ENCODE data around the gene PPFIBP2. TPM values are rescaled to one million over a fixed set of nuclear protein-coding genes. Genes with fewer than 3 reads are reported as not detected.

Gene PPFIBP2
- total and polyA plus RNA-seq, 10 of the 15 experiments (the other 5 are each of a cell fraction or from before 2014, with no cell fraction given): 17.3 to 56.3 (median 39.2) TPM

DNA sequence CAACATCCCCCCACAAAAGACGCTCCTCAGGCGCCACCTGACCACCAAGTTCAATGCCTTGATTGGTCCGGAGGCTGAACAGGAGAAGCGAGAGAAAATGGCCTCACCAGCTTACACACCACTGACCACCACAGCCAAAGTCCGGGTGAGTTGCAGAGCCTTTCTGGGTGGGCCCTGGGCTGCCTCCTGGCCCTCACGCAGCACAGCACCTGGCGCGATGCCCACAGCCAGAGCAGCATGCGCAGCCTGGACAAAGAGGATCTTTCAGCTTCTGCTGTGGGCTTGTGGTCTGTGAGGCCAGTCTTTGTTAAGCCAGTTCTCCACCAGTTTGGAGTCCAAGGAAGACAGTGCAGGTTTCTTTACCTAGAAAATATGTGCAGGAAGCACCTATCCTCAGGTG, 137.9 kb downstream of the PPFIBP2 start:
- no peak overlapping the region for H3K9ac ChIP-seq (ENCODE audit: control insufficient read depth, insufficient read depth, low read length)
- intact Hi-C loops (cut with micrococcal nuclease; ENCODE audit: unreplicated experiment): no loop called here
- H3K27ac ChIP-seq (ENCODE audit: control insufficient read depth, insufficient read depth): no peak overlapping the region
- no peaks in the 10 kb centered on the region for H4K20me1 ChIP-seq (ENCODE audit: control insufficient read depth, insufficient read depth)
- H3K27me3 ChIP-seq (replicated peaks in 1 of 2; ENCODE audit: control insufficient read depth in 2 of 2, insufficient read depth in 2 of 2, low read length in 1 of 2): no peaks in the 10 kb centered on the region
- ChIA-PET CTCF (no interaction called here), SMC1A (ENCODE audit: uncharacterized antibody, unreplicated experiment) (interaction anchor here (1.6 kb wide), 1 partner anchor 15 kb away, joined by 4 read pairs; no protein-coding TSS in a partner anchor), POLR2A (no interaction called here), RAD21 (ENCODE audit: unreplicated experiment) (no interaction called here)
- BruUV-seq (replicated peaks): no TSS peak
- H3K9me3 ChIP-seq (replicated peaks; ENCODE audit: control insufficient read depth, insufficient read depth, low read length): no peaks in the 10 kb centered on the region
- in situ Hi-C loops (cut with MboI): no loop called here
- no peak for ATAC-seq
- no peak overlapping the region for H3K4me2 ChIP-seq (ENCODE audit: control insufficient read depth, insufficient read depth)
- H3K4me1 ChIP-seq (ENCODE audit: control insufficient read depth, insufficient read depth, low read length): no peaks in the 10 kb centered on the region
- WGBS (ENCODE audit: insufficient coverage, insufficient replicate concordance, low lambda C conversion rate, missing lambda C conversion rate): 96% methylated on average over 9 of the region's 9 CpGs
- no peak for FAIRE-seq
- no peak overlapping the region for H3K4me3 ChIP-seq
- DNase-seq (ENCODE audit: low read depth, low spot score): no peak
- peaks cover 31 to 54% of the 10 kb centered on the region in 2 experiments for H3K36me3 ChIP-seq (ENCODE audit: control insufficient read depth in 2 of 2, insufficient read depth in 2 of 2, low read length in 1 of 2)
- no peak overlapping the region for H2AFZ ChIP-seq (ENCODE audit: control insufficient read depth, low read depth, low read length)
- no peaks in the 10 kb centered on the region for H3K79me2 ChIP-seq (ENCODE audit: control insufficient read depth, insufficient read depth, low read length)
- TF ChIP-seq KDM1A (IDR thresholded peaks at IDR 0.05; ENCODE audit: borderline replicate concordance) (no peak), NR2C2 (IDR thresholded peaks at IDR 0.05; ENCODE audit: borderline replicate concordance, control insufficient read depth, insufficient read length, low read depth) (no peak), BMI1 (IDR thresholded peaks at IDR 0.05; ENCODE audit: borderline replicate concordance) (no peak), IRF4 (IDR thresholded peaks at IDR 0.05; ENCODE audit: low read depth, low read length) (no peak), TCF3 (IDR thresholded peaks at IDR 0.05; ENCODE audit: borderline replicate concordance, insufficient read depth, low read depth, low read length) (no peak), ASH2L (IDR thresholded peaks at IDR 0.05; ENCODE audit: borderline replicate concordance, low read depth) (no peak)

DNA sequence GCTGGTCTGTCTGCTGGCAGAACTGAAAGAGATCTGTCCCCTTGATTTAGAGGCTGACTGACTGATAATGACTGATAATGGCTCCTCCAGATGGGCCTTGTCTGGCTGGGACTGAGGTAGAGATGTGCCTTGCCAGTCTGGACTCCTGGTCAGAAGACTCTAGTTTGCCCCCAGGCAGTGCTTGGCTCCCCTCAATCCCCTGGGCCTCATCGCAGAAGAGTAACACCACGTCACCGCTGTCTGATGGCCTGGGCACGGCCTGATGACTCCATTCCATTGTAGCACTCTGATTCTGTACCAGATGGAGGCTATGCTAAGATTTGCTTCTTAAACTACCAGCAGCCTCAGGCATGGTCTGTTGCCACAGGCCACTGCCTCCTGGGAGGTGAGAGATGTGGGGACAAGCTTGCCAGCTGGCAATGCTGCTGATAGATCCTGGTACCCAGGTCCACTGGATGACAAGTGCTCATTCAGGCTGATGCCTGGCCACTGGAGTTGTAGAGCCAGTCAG, 140.5 kb downstream of the PPFIBP2 start:
- no peak for FAIRE-seq
- in situ Hi-C loops (cut with MboI): no loop called here
- H3K27ac ChIP-seq (ENCODE audit: control insufficient read depth, insufficient read depth): no peak overlapping the region

More for the DNA sequence above, 140.5 kb downstream of the PPFIBP2 start:
- Histone ChIP-seq H3K4me1 (ENCODE audit: control insufficient read depth, insufficient read depth, low read length) (no peaks in the 10 kb centered on the region), H3K79me2 (ENCODE audit: control insufficient read depth, insufficient read depth, low read length) (no peaks in the 10 kb centered on the region), H3K27me3 (replicated peaks in 1 of 2; ENCODE audit: control insufficient read depth in 2 of 2, insufficient read depth in 2 of 2, low read length in 1 of 2) (no peaks in the 10 kb centered on the region), H3K9ac (ENCODE audit: control insufficient read depth, insufficient read depth, low read length) (no peak overlapping the region), H3K4me3 (no peak overlapping the region), H4K20me1 (ENCODE audit: control insufficient read depth, insufficient read depth) (no peaks in the 10 kb centered on the region), H3K4me2 (ENCODE audit: control insufficient read depth, insufficient read depth) (no peak overlapping the region), H2AFZ (ENCODE audit: control insufficient read depth, low read depth, low read length) (no peak overlapping the region), H3K36me3 (ENCODE audit: control insufficient read depth in 2 of 2, insufficient read depth in 2 of 2, low read length in 1 of 2) (peaks cover 28 to 57% of the 10 kb centered on the region in 2 experiments), H3K9me3 (replicated peaks; ENCODE audit: control insufficient read depth, insufficient read depth, low read length) (no peaks in the 10 kb centered on the region; the same call in 2 of the 3 replicates)
- CTCF ChIA-PET: interaction anchor here (1.5 kb wide), 1 partner anchor 11 kb away, joined by 3 read pairs; no protein-coding TSS in a partner anchor
- no TSS peak for BruUV-seq (replicated peaks)
- DNase-seq (ENCODE audit: low read depth, low spot score) (no peak), ATAC-seq (no peak)
- POLR2A ChIA-PET: no interaction called here
- WGBS (ENCODE audit: insufficient coverage, insufficient replicate concordance, low lambda C conversion rate, missing lambda C conversion rate): 94% methylated on average over 4 of the region's 4 CpGs
- RAD21 ChIA-PET (ENCODE audit: unreplicated experiment): interaction anchor here (1.7 kb wide), 1 partner anchor 11 kb away, joined by 5 read pairs; no protein-coding TSS in a partner anchor
- SMC1A ChIA-PET (ENCODE audit: uncharacterized antibody, unreplicated experiment): interaction anchor here (1.0 to 1.4 kb wide), 2 partner anchors 31 to 139 kb away, joined by 3 read pairs; no protein-coding TSS in a partner anchor
- intact Hi-C loops (cut with micrococcal nuclease; ENCODE audit: unreplicated experiment): no loop called here
- no peak for TF ChIP-seq POLR2A (IDR thresholded peaks at IDR 0.05; ENCODE audit: low read depth, low read length)
- TF ChIP-seq RELA (IDR thresholded peaks at IDR 0.05; ENCODE audit: borderline replicate concordance, partially characterized antibody): no peak
- TF ChIP-seq EED (IDR thresholded peaks at IDR 0.05; ENCODE audit: low read depth): no peak
- no peak for TF ChIP-seq CHD4 (IDR thresholded peaks at IDR 0.05)
- TF ChIP-seq, protein P1, sequence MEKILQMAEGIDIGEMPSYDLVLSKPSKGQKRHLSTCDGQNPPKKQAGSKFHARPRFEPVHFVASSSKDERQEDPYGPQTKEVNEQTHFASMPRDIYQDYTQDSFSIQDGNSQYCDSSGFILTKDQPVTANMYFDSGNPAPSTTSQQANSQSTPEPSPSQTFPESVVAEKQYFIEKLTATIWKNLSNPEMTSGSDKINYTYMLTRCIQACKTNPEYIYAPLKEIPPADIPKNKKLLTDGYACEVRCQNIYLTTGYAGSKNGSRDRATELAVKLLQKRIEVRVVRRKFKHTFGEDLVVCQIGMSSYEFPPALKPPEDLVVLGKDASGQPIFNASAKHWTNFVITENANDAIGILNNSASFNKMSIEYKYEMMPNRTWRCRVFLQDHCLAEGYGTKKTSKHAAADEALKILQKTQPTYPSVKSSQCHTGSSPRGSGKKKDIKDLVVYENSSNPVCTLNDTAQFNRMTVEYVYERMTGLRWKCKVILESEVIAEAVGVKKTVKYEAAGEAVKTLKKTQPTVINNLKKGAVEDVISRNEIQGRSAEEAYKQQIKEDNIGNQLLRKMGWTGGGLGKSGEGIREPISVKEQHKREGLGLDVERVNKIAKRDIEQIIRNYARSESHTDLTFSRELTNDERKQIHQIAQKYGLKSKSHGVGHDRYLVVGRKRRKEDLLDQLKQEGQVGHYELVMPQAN (conservative IDR thresholded peaks at IDR 0.05): no peak
- no peak for TF ChIP-seq SIN3A (IDR thresholded peaks at IDR 0.05; ENCODE audit: low read depth, low read length)
- TF ChIP-seq, protein P2, sequence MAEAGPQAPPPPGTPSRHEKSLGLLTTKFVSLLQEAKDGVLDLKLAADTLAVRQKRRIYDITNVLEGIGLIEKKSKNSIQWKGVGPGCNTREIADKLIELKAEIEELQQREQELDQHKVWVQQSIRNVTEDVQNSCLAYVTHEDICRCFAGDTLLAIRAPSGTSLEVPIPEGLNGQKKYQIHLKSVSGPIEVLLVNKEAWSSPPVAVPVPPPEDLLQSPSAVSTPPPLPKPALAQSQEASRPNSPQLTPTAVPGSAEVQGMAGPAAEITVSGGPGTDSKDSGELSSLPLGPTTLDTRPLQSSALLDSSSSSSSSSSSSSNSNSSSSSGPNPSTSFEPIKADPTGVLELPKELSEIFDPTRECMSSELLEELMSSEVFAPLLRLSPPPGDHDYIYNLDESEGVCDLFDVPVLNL (IDR thresholded peaks at IDR 0.05; ENCODE audit: low read depth, low read length): no peak
- no peak for TF ChIP-seq IRF4 (IDR thresholded peaks at IDR 0.05; ENCODE audit: low read depth, low read length)
- no peak for TF ChIP-seq JUNB (IDR thresholded peaks at IDR 0.05)

Measured in GM12878 (cell line).